Kidney (tissue), 14 donors: Measurements from ENCODE around the gene TMEM156. TPM values are rescaled to one million over a fixed set of nuclear protein-coding genes. Genes with fewer than 3 reads are reported as not detected.

Experiments
- DNase-seq, 5 donors: peaks; one replicate each; pipeline ENCODE4 v3.0.0-alpha.2; 2013 to 2020
- FAIRE-seq: peaks from 2 replicates; lab custom pipeline; 2012; peaks lifted over from hg19 to GRCh38; lab: Jason Lieb, UNC
- H3K27ac ChIP-seq, 2 donors: one replicate each; pipeline ENCODE4 v1.7.0; 2013; ENCODE audit warnings: low read depth in 2 of 2, low read length in 2 of 2, inconsistent platforms in 1 of 2
- H3K27me3 ChIP-seq: one replicate; pipeline ENCODE4 v1.7.1; 2013; ENCODE audit warnings: low read length, inconsistent platforms; ENCODE audit not compliant: control insufficient read depth, insufficient read depth
- H3K36me3 ChIP-seq, 3 donors: one replicate each; pipeline versions ENCODE4 v1.7.0 to v1.7.1; 2013; ENCODE audit warnings: low read length in 3 of 3, control low read depth in 1 of 3, inconsistent platforms in 1 of 3; ENCODE audit not compliant: insufficient read depth in 3 of 3, control insufficient read depth in 2 of 3
- H3K4me1 ChIP-seq, 3 donors: one replicate each; pipeline versions ENCODE4 v1.7.0 to v1.7.1; 2013; ENCODE audit warnings: low read length in 3 of 3, inconsistent platforms in 1 of 3, low read depth in 1 of 3; ENCODE audit not compliant: control insufficient read depth in 2 of 3, insufficient read depth in 2 of 3
- H3K4me3 ChIP-seq, 3 donors: one replicate each; pipeline versions ENCODE4 v1.7.0 to v1.8.1; 2013; ENCODE audit warnings: low read length in 3 of 3, control low read depth in 1 of 3, inconsistent platforms in 1 of 3
- H3K9ac ChIP-seq, 3 donors: one replicate each; pipeline versions ENCODE4 v1.7.0 to v1.7.1; 2013; ENCODE audit warnings: low read length in 3 of 3, control low read depth in 1 of 3, inconsistent platforms in 1 of 3
- H3K9me3 ChIP-seq, 3 donors: one replicate each; pipeline versions ENCODE4 v1.7.0 to v1.7.1; 2013; ENCODE audit warnings: low read length in 3 of 3, control low read depth in 1 of 3, inconsistent platforms in 1 of 3; ENCODE audit not compliant: control insufficient read depth in 2 of 3, insufficient read depth in 1 of 3
- CTCF ChIP-seq: IDR thresholded peaks from 3 replicates; pipeline ENCODE4 v1.5.1; 2012; ENCODE audit warnings: mild to moderate bottlenecking, moderate library complexity, borderline replicate concordance; ENCODE audit not compliant: insufficient read depth; ENCODE audit errors: extremely low read depth
- intact Hi-C: fragments of 100-400 bp; cut with DNase I; formaldehyde crosslinking; loops from one replicate; pipeline ENCODE4 v1.11.1; 2022
- polyA plus RNA-seq: library from polyadenylated mRNA; stranded (reverse); fragments of 350-450 nt; fragmentation: Illumina TruSeq; extraction: RNeasy Lipid Tissue Mini Kit (QIAGEN cat#74804); gene quantifications from one replicate; pipeline ENCODE4 v1.2.3, GENCODE V29; 2014; ENCODE audit warnings: low read depth, low replicate concordance; ENCODE audit not compliant: insufficient read depth
- total RNA-seq: library from RNA; stranded (reverse); fragmentation: NEBNext Ultra II Directional; extraction: Animal tissue kit (Norgen Biotek cat#: 25700); gene quantifications from one replicate; pipeline ENCODE4 v1.2.1, GENCODE V29; 2021
- donor health status: control.
- donor health status: control.
- donor health status: control.
- donor health status: control.
- donor health status: control.
- donor health status: DM: yes; HTN: yes; CAD: no.
- donor health status: Normal renal cell carcinoma (clear cell type).

Gene TMEM156
- total and polyA plus RNA-seq, 2 donors from 2014 or later, result 1.8 to 3.5 TPM

- Histone ChIP-seq H3K4me3 (no peak overlapping the region), H3K27ac (no peak overlapping the region), H3K36me3 (peaks cover 0 to 6% (median 0%) of the 10 kb centered on the region in 3 donors), H3K9me3 (no peaks in the 10 kb centered on the region), H3K27me3 (no peaks in the 10 kb centered on the region), H3K4me1 (no peaks in the 10 kb centered on the region), H3K9ac (no peak overlapping the region)
- no peak for TF ChIP-seq CTCF
- intact Hi-C loops, result no loop called here
- FAIRE-seq (no peak), DNase-seq (peak in 1 of 5 donors; percentile 55)
Observed at GRCh38 chr4:38923746-38924145, 108.5 kb downstream of the TMEM156 start.

- intact Hi-C loops, result no loop called here
- Histone ChIP-seq H3K4me3 (no peak overlapping the region), H3K27me3 (no peaks in the 10 kb centered on the region), H3K36me3 (peaks cover 0 to 4% (median 0%) of the 10 kb centered on the region in 3 donors), H3K9ac (no peak overlapping the region), H3K27ac (no peak overlapping the region), H3K9me3 (no peaks in the 10 kb centered on the region), H3K4me1 (no peaks in the 10 kb centered on the region)
- TF ChIP-seq CTCF, result no peak
- no peak for DNase-seq
- no peak for FAIRE-seq
Observed at GRCh38 chr4:38921151-38921550, 111.1 kb downstream of the TMEM156 start.

- Histone ChIP-seq H3K36me3 (peaks cover 0 to 5% (median 0%) of the 10 kb centered on the region in 3 donors), H3K27me3 (no peaks in the 10 kb centered on the region), H3K9me3 (no peaks in the 10 kb centered on the region), H3K4me1 (no peaks in the 10 kb centered on the region), H3K9ac (no peak overlapping the region), H3K4me3 (no peak overlapping the region), H3K27ac (no peak overlapping the region)
- no peak for TF ChIP-seq CTCF
- intact Hi-C loops, result no loop called here
- FAIRE-seq, result no peak
- DNase-seq, result no peak
Observed at GRCh38 chr4:38920677-38921076, 111.5 kb downstream of the TMEM156 start.

- H3K4me3 ChIP-seq, result no peak overlapping the region
- peaks cover 0 to 5% (median 0%) of the 10 kb centered on the region in 3 donors for H3K36me3 ChIP-seq
- H3K27me3 ChIP-seq, result no peaks in the 10 kb centered on the region
- H3K9me3 ChIP-seq, result no peaks in the 10 kb centered on the region
- H3K9ac ChIP-seq, result no peak overlapping the region
- intact Hi-C loops, result no loop called here
- FAIRE-seq (no peak), DNase-seq (no peak)
- TF ChIP-seq CTCF, result no peak
- H3K27ac ChIP-seq, result no peak overlapping the region
- H3K4me1 ChIP-seq, result no peaks in the 10 kb centered on the region
Observed at GRCh38 chr4:38920186-38920585, 112.0 kb downstream of the TMEM156 start.
